CD4-positive, alpha-beta T cell treated with Interleukin-17A for 4 hours (primary cell): ENCODE data around the gene PLEKHN1.
"Not testable (repeated sequence)": the region's sequence is repeated elsewhere in the genome, so short reads cannot be mapped to it uniquely, and the experiment has no call there.

ENCODE experiments used
- DNase-seq: peaks from one replicate; pipeline ENCODE4 v3.0.0-alpha.2; 2020; ENCODE audit warnings: mixed read lengths

PLEKHN1 gene

DNA sequence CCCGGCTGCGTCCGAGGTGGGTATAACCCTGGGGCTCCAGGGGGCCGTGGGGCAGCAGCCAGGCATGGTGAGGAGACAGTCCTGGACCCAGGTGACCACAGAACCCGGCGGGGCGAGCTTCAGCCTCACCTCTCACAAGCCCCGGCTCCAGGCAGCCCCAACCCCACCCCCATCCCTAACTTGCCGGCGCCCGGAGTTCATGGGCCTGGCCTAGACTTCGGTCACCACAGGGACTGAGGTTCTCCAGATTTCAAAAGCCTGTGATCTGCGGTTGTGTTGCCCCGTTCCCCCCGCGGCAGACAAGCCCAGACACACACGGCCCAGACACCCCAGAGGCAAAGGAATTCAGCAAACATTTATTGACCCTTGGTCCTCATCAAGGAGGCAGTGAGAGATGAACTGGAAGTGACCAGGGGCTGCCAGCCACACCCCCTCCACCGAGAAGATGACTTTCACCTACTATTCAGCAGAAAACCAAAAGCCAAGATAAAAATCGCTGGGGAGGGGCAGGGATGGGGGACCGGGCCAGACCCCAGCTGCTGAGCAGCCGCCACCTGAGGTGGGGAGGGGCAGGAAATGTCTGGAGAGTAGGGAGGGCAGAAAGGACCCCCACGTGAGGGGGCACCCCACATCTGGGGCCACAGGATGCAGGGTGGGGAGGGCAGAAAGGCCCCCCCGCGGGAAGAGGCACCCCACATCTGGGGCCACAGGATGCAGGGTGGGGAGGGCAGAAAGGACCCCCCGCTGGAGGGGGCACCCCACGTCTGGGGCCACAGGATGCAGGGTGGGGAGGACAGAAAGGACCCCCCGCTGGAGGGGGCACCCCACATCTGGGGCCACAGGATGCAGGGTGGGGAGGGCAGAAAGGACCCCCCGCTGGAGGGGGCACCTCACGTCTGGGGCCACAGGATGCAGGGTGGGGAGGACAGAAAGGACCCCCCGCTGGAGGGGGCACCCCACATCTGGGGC is 29.7 kb downstream of the PLEKHN1 start:
- no peak for DNase-seq

GRCh38 chr1:996851-997712 is 30.8 kb downstream of the PLEKHN1 start:
- no peak for DNase-seq

- DNase-seq = no peak
These were observed 31.4 kb downstream of the PLEKHN1 start for GRCh38 chr1:997713-997992.

GRCh38 chr1:997993-998744 is 31.9 kb downstream of the PLEKHN1 start:
- no peak for DNase-seq

GRCh38 chr1:998745-998994 is 32.4 kb downstream of the PLEKHN1 start:
- no peak for DNase-seq

- DNase-seq = peak; percentile 35
These were observed 32.9 kb downstream of the PLEKHN1 start for GRCh38 chr1:998995-999724.

- peak; percentile 73 for DNase-seq
These were observed 33.6 kb downstream of the PLEKHN1 start, which contains the start of gene HES4 for GRCh38 chr1:999725-1000356. TSS of gene HES4 (minus strand) at chr1:1000097. CDS start at chr1:999973, 124 bp downstream.

GRCh38 chr1:1000357-1001056 is 34.2 kb downstream of the PLEKHN1 start:
- peak; percentile 58 for DNase-seq

DNA sequence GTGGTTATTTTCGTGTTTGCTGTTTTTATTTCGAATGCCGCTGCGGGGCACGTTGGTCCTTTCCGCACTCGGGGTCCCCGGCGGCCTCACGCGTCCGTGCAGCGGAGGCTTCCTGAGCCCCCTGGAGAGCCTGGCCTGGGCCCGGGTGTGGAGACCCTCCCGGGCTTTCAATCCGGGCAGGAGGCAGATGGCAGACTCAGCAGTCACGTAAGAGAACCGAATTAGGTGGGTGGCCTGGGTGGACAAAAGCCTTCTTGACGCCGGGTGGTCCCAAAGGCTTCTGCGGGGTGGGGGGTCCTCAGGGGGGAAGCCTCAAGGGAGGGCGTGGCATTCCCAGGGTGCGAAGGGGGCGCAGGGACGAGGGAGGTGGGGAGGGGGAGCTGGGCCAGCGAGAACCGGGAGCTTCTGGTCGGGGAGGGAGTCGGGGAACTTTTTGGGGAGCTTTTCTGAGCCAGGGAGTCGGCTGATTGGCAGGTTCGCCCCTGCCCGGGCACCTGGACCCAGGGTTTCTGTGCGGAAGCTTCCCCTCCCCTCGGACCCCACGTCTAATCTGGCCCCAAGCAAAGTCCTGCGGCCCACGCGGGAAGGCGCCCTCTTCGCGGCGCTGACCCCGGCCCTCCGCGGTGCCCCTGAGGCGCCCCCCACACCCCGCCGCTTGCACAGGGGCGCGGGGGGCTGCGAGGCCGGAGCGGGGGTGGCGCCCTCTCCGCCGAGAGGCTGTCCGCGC is 34.9 kb downstream of the PLEKHN1 start:
- DNase-seq = peak; percentile 10

DNA sequence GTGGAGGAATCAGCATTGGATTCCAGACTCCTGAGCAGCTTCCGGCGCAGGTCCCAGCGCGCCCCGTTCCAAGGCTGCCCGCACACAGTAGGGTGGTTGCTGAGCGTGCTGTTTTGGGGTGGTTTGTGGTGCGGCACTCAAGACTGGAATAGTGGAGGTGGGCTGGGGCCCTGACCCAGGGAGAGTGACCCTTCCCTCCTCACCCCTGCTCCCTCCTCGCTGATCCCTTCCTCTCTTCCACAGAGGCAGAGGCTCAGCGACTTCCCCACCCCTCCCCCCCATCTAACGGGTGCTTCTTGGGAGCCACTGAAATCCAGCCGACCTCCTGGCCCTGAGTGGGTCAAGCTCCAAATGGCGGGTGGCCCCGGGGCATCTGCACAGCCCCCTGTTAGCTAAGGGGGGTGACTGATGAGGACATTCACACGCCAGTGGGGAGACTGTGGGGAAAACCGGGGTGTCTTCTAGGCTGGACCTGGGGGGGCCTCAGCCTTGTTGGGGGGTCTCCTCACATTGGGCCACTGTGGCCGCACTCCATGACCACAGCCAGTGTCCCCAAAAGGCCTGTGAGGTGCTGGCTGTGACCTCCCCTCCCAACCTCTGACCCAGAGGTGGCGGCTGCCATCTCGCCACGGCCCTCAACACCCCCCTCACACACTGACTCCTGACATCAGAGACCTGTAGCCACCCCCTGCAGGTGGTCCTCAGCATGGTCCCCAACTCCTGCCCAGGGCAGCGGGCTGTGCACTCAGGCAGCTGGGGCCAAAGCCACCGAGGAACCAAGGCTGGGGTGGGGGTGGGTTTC is 37.5 kb downstream of the PLEKHN1 start:
- no peak for DNase-seq

DNA sequence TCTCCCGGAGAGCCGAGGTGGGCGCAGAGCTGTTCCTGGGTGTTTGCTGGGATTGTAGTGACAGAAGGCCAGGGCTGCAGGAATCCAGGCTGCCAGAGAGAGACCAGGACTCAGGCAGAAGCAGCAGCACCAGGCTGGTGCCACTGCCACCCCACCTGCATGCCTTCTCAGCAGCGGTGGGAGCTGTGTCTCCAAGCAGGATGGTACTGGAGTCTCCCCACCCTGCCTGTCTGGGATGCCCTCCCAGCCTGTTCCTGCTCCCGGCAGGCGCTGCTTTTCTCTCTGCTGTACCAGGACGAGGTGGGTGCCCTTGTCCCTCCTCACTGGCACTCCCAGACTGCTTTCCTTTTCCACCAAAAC is 38.1 kb downstream of the PLEKHN1 start:
- no peak for DNase-seq

- no peak for DNase-seq
These were observed 38.8 kb downstream of the PLEKHN1 start for GRCh38 chr1:1004780-1005697.

- DNase-seq = no peak
These were observed 39.6 kb downstream of the PLEKHN1 start for GRCh38 chr1:1005774-1006304.

GRCh38 chr1:1006305-1007159 is 40.2 kb downstream of the PLEKHN1 start:
- no peak for DNase-seq

DNA sequence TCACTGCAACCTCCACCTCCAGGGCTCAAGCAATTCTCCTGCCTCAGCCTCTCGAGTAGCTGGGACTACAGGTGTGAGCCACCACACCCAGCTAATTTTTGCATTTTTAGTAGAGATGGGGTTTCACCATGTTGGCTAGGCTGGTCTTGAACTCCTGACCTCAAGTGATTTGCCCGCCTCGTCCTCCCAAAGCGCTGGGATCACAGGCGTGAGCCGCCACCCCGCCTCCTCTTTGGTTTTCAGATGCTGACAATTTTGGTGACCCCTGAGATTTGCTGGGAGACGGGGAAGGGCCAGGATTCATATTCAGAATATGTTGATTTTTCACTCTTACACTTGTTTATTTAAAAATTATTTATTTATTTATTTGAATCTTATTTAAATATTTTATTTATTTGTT is 43.8 kb downstream of the PLEKHN1 start:
- not testable (repeated sequence) for DNase-seq

GRCh38 chr1:1011396-1011949 is 45.2 kb downstream of the PLEKHN1 start:
- DNase-seq = no peak

- not testable (repeated sequence) for DNase-seq
These were observed 46.4 kb downstream of the PLEKHN1 start for GRCh38 chr1:1012736-1013104.
